ENCODE measurements around the gene TNS3.
A peak's percentile ranks its signal among the peaks of the same experiment; 100 is the strongest.
"Not testable (repeated sequence)": the region's sequence is repeated elsewhere in the genome, so short reads cannot be mapped to it uniquely, and the experiment has no call there.

The TNS3 gene

DNA sequence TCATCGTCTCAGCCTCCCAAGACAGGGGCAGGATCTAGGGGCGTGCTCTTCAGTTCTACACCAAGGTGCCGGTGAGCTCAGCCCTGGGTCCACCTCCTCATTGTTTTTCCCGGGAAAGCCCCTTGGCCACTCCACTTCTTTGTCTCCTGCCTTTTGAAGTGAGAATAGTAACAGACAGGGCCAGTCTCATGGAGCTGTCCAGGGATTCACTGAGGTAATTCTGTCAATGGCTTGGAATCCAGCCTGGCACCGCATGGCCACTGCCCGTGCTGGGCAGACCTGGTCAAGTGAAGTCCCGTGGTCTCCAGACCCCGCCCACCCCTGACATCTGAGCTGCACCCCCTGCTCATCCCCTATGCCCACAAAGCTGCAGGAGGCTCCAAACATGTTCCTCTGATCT lies 138.9 kb downstream of the TNS3 start:
- no peak for DNase-seq

DNA sequence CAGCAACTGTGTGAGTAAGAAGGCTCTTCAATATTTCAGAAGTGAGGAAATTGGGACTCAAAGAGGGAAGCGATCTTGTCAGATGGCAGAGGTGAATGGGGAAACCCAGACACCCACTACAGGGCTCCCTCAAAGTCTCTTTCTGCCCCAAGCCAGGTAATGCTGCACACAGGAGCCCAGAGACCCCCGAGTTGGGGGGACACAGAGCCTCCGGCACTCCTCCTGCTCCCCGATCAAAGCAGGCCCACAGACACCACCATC lies 139.4 kb downstream of the TNS3 start:
- no peak for DNase-seq

DNA sequence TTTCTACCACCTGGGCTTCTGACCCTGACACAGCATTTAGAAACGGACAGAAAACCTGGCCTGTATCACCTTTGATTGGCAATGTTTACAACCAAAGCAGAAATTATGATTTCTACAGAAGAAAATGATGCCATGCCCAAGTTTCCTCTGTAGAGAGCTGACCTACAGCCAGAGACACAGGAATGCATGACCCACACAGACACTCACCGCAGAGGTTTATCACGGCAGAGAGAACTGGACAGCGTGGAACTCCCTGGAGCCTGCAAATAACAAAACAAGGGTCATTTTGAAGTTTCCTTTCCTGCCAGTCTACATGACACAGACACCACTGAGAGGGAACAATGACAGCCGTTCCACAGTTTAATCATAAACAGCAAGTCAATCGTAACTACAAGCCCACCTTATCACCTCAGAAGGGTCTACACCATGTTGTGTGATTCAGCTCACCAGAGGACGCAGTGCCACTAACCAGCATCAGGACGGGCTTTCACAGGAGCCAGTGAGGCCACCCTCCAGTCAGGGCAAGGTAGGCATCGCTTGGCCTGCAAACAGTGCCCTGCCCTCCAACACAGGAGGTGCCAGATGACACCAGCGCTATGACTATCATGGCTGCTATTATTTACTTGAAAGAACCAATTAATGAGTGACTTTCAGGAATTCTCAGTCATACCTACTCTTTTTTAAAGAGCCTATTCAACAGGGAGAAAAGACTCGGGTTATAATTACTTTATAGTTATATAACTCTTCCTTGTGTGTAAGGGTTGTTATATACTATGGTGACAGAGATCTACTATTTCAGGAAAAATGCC lies 139.9 kb downstream of the TNS3 start:
- no peak for DNase-seq

DNA sequence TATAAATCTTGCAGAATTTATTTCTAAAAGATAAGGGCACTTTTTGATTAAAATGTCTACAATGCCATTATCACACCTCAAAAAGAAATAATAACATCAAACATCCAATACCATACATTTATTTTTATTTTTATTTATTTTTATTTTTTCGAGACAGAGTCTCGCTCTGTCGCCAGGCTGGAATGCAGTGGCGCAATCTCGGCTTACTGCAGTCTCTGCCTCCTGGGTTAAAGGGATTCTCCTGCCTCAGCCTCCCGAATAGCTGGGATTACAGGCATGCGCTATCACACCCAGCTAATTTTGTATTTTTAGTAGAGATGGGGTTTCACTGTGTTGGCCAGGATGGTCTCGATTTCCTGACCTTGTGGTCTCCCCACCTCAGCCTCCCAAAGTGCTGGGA lies 140.9 kb downstream of the TNS3 start:
- not testable (repeated sequence) for DNase-seq

- no peak for DNase-seq
Measured at GRCh38 chr7:47440320-47440719, 141.6 kb downstream of the TNS3 start.

DNA sequence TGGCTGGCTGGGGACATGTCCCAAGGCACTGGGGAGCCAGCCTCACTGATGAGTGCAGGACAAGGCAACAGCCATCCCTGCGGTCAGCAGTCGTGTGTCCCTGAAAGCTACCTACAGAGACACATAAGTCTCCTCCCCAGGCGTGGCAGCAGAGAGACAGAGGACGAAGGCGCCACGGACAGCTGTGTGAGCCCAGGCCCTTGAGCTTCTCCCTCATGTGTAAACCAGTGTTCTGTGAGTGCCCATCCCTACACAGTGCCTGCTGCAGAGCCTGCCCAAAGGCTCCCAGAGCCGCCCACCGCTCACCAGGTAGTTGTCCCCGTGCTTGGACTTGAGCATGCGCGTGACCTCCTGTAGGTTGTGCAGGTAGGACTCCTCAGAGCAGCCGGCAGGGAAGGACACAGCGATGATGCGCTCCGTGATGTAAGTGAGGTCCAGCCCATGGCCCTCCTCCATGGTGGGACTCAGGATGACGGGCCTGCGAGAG lies 142.7 kb downstream of the TNS3 start:
- no peak for DNase-seq

GRCh38 chr7:47438411-47439029 lies 143.4 kb downstream of the TNS3 start:
- no peak for DNase-seq

DNA sequence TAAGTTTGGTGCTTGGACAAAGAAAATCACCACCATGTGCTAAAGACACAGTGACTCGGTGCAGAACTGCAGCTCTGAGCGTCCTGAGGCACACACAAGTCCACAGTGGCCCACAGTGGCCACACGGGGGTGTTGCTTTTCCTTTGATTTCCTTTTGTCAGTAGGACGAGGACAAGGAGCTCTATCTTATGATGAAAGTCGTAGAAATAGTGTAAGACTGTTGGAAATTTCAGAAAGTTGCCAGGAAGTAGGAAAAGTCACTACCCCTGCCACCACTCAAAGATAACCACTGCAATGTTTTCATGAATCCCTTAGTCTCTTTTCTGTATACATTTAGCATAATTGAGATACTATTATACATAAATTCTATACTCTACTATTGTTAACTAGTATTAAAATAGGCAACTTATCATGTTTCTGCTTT lies 146.0 kb downstream of the TNS3 start:
- DNase-seq, result peak; percentile 75

- DNase-seq, result no peak
Measured at GRCh38 chr7:47433564-47433895, 148.4 kb downstream of the TNS3 start.

DNA sequence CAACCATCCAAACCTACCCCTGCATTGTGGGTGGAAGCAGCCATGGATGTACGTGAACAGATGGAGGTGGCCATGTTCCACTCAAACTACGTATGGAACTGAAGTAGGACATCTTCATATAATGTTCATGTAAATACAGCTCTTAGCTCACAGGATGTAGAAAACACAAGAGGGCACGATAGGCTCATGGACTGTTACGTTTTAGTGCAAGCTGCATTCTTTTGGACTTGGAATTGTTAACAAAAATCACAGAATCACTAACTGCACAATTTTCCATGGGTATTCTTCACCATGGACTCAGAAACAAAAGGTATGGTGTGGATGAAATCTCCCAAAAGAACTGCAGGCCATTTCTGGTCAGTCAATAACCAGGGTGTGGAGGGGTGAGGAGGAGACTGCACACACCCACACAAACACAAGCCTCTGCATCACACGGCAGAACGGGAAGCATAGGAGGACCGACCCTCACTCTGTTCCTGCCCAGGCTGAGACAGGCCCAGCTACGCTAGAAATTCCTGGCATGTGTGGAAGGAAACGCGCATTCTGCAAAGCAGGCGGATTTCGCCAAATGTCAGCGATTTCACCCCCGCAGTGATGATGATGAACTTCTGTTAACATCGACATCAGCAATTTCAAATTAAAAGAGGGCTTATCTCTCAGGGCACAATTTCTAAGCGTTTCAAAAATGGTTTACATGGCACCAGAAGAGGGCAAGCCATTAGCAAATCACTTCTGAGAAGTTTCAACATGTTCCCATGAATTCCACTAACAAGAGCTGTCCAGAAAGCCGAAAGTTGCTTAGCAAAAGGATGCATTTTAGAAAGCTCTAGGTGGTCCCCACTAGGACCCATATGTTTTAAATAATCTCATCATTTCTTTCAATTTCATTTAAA lies 149.0 kb downstream of the TNS3 start:
- no peak for DNase-seq

- no peak for DNase-seq
Measured at GRCh38 chr7:47430422-47430821, 151.5 kb downstream of the TNS3 start.

- no peak for DNase-seq
Measured at GRCh38 chr7:47428768-47429472, 153.0 kb downstream of the TNS3 start.

- no peak for DNase-seq
Measured at GRCh38 chr7:47428052-47428767, 153.7 kb downstream of the TNS3 start.

DNA sequence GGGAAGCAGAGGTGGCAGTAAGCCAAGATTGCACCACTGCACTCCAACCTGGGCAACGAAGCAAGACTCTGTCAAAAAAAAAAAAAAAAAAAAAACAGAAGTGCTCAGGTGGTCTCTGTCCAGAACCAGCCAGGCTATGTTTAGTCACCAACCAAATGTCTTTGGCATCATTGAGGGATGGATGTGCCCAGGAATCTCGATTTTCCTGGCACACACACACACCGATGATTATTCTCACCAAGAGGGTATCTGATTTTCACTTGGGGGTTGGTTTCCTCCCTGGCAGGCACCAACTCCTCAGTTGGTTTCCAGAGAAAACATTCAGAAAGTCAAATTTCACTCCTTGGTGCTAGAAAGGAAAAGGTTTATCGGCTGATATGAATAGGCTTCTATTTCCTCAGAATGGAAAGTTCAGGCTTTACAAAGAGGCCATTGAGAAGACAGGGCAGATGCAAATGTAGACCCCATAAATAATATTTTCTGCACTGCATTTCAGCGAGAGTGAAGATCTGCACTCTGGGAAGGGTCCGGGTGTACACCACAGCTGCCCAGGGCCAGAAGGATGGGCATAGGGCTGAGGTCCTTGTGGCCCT lies 154.8 kb downstream of the TNS3 start:
- DNase-seq, result no peak

GRCh38 chr7:47424523-47424922 lies 157.4 kb downstream of the TNS3 start:
- DNase-seq, result no peak

- no peak for DNase-seq
Measured at GRCh38 chr7:47423196-47423595, 158.7 kb downstream of the TNS3 start.

- DNase-seq, result no peak
Measured at GRCh38 chr7:47422611-47423010, 159.3 kb downstream of the TNS3 start.

DNA sequence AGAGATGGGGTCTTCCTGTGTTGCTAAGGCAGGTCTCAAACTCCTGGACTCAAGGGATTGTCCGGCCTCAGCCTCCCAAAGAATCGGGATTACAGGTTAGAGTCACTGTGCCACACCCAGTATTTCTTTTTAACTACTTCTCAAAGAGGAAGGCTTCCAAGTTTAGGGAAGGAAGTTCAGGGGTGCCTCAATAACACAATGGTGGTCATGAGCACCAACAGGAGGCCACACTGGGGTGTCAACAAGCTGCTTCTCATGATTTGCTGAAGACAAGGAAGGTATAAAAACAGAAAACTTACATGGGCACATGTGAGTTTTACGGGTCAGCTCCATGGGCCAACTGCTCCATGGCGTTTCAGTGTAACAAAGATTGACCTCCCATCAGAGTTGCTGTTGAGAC lies 160.5 kb downstream of the TNS3 start:
- no peak for DNase-seq

DNA sequence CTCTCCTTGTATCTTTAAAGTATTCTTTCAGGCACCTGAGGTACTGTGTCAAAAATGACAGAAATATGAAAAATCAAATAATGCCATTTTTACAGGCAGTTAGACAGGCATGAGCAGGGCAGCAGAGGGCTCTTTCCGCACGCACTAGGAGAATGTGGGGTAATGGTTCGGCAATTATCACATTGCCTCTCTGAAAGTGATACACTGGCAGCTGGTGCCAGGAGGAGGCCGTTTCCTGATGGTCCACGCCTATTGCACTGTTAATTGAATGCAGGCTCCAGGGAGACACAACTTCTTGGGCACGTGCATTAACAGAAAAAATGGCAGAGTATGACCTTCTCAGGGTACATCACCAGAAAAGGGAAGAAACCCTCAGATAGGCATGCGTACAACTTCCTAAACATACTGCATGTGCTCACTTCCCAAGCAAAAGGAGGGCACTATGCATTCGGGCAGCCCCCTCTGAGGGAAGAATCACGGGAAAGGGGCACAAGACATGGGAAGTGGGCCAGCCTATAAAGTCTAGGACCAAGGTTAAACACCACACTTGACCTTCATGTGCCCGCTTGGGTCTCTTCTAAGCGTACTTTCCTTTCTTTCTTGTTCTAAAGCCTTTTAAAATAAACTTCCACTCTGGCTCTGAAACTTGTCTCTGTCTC lies 161.7 kb downstream of the TNS3 start:
- no peak for DNase-seq

DNA sequence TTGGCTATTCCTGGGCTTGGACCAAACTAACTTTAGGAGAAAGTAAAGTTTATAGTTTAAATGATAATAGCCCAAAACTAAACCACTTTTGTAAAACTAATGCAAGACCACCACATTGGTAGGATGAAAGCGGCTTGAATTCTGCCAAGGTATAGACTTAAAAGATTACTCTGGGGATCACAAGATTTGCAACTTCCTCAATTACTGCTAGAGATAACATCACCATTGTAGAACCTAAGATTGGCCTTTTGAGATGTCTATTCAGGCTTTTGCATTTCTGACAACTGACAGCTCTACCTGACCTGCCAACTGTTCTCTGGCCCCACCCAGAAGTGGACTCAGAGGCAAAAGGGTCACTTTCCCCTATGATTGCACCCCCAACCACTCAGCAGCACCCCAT lies 162.4 kb downstream of the TNS3 start:
- DNase-seq, result no peak

DNA sequence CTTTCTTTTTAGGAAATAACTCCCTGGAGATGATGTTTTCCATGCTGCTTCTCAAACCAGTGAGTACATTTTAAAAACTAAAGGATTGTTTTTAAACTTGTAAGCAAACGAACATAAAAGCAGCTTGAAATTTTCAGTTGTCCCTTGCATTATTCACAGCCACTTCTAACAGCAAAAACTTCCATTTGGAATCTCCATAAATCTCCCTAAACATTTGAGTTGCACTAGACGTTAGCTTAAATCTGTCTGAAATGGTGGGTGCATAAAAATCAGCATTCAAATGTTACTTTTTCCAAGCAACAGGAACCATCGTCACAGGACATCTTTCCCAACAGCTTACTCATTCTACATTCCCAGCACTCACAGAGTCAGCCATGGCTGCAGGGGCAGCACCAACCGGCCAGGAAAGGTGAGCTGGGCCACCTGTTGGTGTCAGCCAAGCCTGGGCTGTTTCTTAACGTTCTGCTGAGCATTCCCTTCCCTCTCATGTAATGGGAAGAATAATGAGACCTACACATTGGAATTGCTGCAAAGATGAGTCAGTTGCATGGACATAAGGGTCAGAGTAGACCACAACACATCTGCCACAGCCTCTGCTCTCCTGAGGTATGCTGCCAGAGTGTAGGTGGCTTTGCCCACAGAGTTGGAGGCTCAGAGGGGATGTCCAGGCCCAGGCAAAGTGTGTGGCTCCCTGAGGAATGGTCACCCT lies 163.2 kb downstream of the TNS3 start:
- peak; percentile 90 for DNase-seq
